CD4-positive, alpha-beta T cell treated with Interleukin-17A for 1 hour (primary cell): Measurements from ENCODE around the gene NMBR.
"Not testable (repeated sequence)": the region's sequence is repeated elsewhere in the genome, so short reads cannot be mapped to it uniquely, and the experiment has no call there.

Source experiments
- DNase-seq: peaks from one replicate; pipeline ENCODE4 v3.0.0-alpha.2; 2020

The NMBR gene

DNA sequence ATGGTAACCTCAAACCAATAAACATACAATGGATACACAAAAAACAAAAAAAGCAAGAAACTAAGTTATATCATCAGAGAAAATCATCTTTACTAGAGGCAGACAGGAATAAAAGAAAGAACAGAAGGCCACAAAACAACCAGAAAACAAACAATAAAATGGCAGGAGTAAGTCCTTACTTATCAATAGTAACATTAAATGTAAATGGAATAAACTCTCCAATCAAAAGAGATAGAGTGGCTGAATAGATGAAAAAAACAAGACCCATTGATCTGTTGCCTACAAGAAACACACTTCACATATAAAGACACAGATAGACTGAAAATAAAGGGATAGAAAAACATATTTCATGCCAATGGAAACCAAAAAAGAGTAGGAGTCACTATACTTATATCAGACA is 95.5 kb downstream of the NMBR start:
- no peak for DNase-seq

DNA sequence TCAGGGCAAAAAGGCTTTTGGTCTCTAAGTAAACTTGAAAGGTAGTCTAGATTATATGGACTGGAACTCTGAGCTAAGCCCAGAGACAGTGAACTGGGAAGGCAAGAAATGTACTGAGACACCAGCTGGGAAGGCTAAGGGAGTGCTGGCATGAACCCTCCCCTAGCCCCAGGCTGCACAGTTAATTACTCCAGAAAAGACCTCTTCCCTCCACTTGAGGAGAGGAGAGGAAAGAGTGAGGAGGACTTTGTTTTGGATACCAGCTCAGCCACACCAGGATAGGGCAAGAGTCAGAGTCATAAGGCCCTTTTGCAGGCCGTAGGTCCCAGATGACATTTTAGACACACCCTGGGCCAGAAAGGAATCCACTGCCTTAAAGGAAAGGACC is 98.3 kb downstream of the NMBR start:
- no peak for DNase-seq

DNA sequence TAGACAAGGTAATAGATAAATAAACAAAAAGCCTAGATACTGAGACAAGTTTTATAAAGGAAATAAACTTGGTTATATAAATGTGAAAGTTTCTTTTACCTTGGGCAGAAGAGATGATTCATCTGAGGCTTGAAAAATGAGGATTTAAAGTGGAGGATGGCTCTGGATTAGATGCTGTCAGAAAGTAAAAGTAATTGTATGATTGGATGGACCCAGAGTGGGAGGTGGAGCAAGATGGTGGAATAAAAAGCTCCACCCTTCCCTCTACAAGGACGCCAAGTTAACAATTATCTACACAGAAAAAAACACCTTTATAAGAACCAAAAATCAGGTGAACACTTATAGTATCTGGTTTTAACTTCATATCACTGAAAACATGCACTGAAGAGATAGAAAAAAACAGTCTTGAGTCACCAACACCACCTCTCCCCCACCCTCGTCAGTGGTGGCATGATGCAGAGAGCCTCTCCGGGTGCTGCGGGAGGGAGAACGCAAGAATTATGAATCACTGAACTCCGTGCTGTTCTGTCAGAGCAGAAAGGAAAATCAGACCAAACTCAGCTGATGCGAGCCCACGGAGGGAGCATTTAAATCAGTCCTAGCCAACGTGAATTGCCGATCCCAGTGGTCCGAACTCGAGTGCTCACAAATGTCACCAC is 98.9 kb downstream of the NMBR start:
- no peak for DNase-seq

DNA sequence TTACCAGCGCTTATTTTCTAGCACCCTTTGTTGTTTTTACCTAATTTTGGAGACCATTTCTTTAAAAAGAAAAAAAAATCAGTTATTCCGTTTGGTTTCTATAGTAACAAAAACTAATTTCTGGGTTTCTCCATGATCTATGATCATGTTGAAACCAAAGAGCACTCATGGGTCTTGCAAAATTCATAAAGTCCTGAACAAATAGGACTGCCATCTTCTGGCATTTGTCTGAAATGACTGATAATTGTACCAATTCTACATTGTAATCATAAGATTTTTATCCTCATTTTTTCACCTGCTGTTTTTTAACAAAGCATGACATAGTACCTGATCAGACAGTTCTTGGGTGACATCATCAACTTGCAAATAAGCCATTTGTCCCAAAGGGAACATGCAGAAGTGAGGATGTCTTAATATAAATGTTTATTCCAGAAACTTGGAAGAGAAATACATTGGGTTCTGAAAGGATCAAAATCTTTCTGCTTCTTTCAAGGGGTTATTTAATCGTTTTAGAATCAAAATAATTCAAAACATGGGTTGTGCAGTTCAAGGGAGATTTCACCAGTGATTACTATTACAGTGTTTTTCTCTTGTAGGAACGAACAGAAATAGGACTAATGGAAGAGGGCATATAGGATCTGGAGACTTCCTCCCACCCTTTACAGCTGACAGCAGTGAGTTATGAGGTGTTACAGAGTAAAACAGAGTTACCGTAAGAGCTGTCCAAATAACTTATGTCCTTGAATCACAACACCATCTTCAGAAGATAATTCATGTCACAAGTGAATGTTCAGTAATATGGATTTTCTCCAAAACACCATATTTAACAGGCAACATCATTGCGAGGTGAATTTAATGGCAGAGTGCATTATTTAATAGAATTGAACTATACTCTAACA is 101.3 kb downstream of the NMBR start:
- no peak for DNase-seq

DNA sequence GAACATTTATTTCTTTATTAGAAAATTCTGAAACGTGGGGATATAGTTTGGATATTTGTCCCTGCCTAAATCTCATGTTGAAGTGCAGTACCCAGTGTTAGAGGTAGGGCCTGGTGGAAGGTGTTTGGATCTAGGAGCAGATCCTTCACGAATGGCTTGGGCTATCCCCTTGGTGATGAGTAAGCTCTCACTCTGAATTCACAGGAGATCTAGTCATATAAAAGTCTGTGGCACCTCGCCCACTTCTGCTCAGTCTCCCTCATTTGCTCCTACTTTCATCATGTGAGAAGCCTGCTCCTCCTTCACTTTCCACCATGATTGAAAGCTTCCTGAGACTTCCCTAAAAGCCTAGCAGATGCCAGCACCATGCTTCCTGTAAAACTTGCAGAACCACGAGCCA is 111.0 kb downstream of the NMBR start:
- no peak for DNase-seq

DNA sequence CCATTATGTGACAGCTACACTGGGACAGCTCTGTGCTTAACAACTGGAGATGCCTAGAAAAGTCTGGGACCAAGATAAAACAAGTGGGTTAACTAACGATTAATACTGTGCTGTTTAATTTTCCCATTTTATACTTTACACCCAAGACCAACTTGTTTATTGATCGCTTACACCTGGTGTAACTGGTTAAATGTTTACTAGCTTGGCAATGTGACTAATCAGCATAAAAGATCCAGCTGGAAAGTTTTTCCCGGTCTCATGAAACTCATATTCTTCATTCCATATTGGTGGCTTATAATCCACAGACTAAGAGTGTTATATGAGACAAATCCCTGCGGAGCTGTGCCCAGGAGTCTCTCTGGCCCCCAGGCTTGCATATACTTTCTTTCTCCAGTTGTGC is 115.9 kb downstream of the NMBR start:
- DNase-seq = no peak

DNA sequence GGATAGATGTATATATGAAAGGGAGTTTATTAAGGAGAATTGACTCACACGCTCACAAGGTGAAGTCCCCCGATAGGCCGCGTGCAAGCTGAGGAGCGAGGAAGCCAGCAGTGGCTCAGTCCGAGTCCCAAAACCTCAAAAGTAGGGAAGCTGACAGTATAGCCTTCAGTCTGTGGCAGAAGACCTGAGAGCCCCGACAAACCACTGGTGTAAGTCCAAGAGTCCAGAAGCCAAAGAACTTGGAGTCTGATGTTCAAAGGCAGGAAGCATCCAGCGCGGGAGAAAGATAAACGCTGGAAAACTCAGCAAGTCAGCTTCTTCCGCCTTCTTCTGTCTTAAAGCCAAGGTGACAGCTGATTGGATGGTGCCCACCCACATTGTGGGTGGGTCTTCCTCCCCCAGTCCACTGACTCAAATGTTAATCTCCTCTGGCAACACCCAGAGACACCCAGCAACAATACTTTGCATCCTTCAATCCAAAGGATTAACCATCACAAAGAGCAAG is 116.8 kb downstream of the NMBR start:
- DNase-seq = no peak

DNA sequence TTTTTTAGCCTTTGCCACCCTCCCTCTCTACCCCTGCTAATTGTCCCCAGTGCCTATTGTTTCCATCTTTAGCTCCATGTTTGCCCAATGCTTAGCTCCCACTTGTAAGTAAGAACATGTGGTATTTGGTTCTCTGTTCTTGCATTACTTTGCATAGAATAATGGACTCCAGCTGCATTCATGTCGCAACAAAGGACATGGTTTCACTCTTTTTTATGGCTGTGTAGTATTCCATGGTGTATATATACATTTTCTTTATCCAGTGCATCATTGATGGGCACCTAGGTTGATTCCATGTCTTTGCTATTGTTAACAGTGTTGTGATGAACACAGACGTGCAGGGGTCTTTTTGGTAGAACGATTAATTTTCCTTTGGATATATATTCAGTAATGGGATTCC is 118.4 kb downstream of the NMBR start:
- DNase-seq = no peak

DNA sequence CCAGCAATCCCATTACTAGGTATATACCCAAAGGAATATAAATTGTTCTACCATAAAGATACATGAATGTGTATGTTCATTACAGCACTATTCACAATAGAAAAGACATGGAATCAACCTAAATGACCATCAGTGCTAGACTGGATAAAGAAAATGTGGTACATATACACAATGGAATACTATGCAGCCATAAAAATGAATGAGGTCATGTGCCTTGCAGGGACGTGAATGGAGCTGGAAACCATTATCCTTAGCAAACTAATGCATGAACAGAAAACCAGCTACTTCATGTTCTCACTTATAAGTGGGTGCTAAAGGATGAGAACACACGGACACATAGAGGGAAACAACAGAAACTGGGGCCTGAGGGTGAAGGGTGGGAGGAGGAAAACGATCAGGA is 119.1 kb downstream of the NMBR start:
- not testable (repeated sequence) for DNase-seq

DNA sequence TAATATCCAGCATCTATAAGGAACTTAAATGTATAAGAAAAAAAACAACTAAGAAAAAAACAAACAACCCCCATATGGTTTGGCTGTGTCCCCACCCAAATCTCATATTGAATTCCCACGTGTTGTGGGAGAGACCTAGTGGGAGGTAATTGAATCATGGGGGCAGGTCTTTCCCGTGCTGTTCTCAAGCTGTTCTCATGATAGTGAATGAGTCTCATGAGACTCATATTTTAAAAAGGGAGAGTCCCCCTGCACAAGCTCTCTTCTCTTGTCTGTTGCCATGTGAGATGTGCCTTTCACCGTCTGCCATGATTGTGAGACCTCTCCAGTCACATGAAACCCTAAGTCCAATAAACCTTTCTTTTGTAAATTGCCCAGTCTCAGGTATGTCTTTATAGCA is 119.8 kb downstream of the NMBR start:
- DNase-seq = no peak

DNA sequence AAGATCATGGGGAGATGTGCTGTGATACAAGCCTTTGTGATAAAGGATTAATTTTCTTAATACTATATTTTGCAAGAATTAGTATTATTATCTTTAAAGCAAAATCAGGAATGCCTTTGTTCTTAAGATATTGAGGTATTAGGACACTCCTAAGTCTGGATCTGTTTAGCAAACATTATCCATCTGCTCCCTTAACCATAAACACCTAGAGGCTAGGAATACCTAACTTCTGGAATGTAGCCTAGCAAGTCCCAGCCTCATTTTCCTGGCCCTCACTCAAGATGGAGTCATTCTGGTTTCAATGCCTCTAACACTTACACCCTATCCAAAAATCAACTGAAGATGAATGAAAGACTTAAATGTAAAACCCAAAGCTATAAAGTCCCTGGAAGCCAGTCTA is 120.5 kb downstream of the NMBR start:
- no peak for DNase-seq
